Measurements from ENCODE around the gene CNIH3. TPM values are rescaled to one million over a fixed set of nuclear protein-coding genes. Genes with fewer than 3 reads are reported as not detected.

Gene CNIH3
- total RNA-seq, 1 experiment from 2014 or later, result 1.8 TPM

GRCh38 chr1:224744521-224744920 is 128.4 kb downstream of the CNIH3 start:
- ATAC-seq (no peak), DNase-seq (ENCODE audit: low read depth, low spot score) (no peak)
- peaks cover 6% of the 10 kb centered on the region; the same call in 1 of the 2 replicates for H3K27me3 ChIP-seq (ENCODE audit: insufficient read depth, low read length)
- H3K36me3 ChIP-seq (ENCODE audit: control insufficient read depth in 1 of 2, insufficient read depth in 2 of 2, low read length in 2 of 2), result no peaks in the 10 kb centered on the region
- H3K4me1 ChIP-seq (ENCODE audit: control insufficient read depth in 1 of 2, insufficient read depth in 2 of 2, low read length in 2 of 2), result no peaks in the 10 kb centered on the region
- H3K9me3 ChIP-seq (ENCODE audit: control insufficient read depth in 1 of 2, insufficient read depth in 1 of 2, low read depth in 1 of 2, low read length in 2 of 2), result no peaks in the 10 kb centered on the region
- TF ChIP-seq POLR2AphosphoS5 (IDR thresholded peaks at IDR 0.05; ENCODE audit: low read depth, low read length), result no peak
- TF ChIP-seq MAX (IDR thresholded peaks at IDR 0.05), result no peak
- no peak for TF ChIP-seq SP1 (IDR thresholded peaks at IDR 0.05; ENCODE audit: low read depth)
- TF ChIP-seq SIN3A (IDR thresholded peaks at IDR 0.05; ENCODE audit: low read depth), result no peak
- no peak for TF ChIP-seq TCF7L2 (IDR thresholded peaks at IDR 0.05; ENCODE audit: borderline replicate concordance, extremely low read depth, insufficient read depth, insufficient read length)
- TF ChIP-seq JUND (IDR thresholded peaks at IDR 0.05), result no peak
- TF ChIP-seq EZH2phosphoT487 (IDR thresholded peaks at IDR 0.05; ENCODE audit: borderline replicate concordance), result no peak
- TF ChIP-seq EGR1 (IDR thresholded peaks at IDR 0.05; ENCODE audit: low read depth), result no peak
- no peak for TF ChIP-seq REST (IDR thresholded peaks at IDR 0.05; ENCODE audit: low read depth)
- no peak for TF ChIP-seq ZNF274 (IDR thresholded peaks at IDR 0.05; ENCODE audit: low read depth, low read length)
- no peak for TF ChIP-seq CTCF (IDR thresholded peaks at IDR 0.05 in 2 of 3, conservative IDR thresholded peaks at IDR 0.05 in 1 of 3; ENCODE audit: borderline replicate concordance in 1 of 3, insufficient read depth in 1 of 3, low read depth in 2 of 3, low read length in 2 of 3)
- no peak for TF ChIP-seq CBX3 (IDR thresholded peaks at IDR 0.05; ENCODE audit: low read depth)
- TF ChIP-seq FOSL1 (IDR thresholded peaks at IDR 0.05; ENCODE audit: low read depth), result no peak
- TF ChIP-seq ZFX (IDR thresholded peaks at IDR 0.05), result no peak
- ChIA-PET CTCF (no interaction called here), RAD21 (ENCODE audit: low non-redundant PET in 1 of 2, low total read pairs in 2 of 2, uncharacterized antibody in 2 of 2, unreplicated experiment in 2 of 2) (no interaction called here), POLR2A (no interaction called here)
- H3K4me3 ChIP-seq (replicated peaks in 1 of 2; ENCODE audit: low read depth in 1 of 2, low read length in 2 of 2), result no peak overlapping the region
- H2AFZ ChIP-seq (ENCODE audit: low read depth, low read length, poor library complexity, severe bottlenecking), result no peak overlapping the region
- H3K79me2 ChIP-seq (ENCODE audit: insufficient read depth, low read length), result no peaks in the 10 kb centered on the region
- intact Hi-C loops (cut with micrococcal nuclease), result no loop called here
- H3K9me2 ChIP-seq (ENCODE audit: insufficient read depth), result no peaks in the 10 kb centered on the region
- BruUV-seq (replicated peaks), result no TSS peak
- H3K4me2 ChIP-seq (ENCODE audit: low read length), result no peak overlapping the region
- H3K27ac ChIP-seq (ENCODE audit: low read depth, low read length), result no peak overlapping the region
- H4K20me1 ChIP-seq (ENCODE audit: insufficient read depth), result no peaks in the 10 kb centered on the region
- H3K9ac ChIP-seq (ENCODE audit: low read length), result no peak overlapping the region

All from HCT116 (cell line).